Neuronal stem cell (in vitro differentiated cells): ENCODE results near the gene GRM8.

Experiments used
- DNase-seq: peaks from one replicate; pipeline ENCODE4 v3.0.0-alpha.2; 2013; ENCODE audit warnings: low spot score
- H2AFZ ChIP-seq: one replicate; pipeline ENCODE4 v1.6.1; 2013; ENCODE audit warnings: mild to moderate bottlenecking, low read length, inconsistent platforms
- H2AK5ac ChIP-seq: 2 replicates; pipeline ENCODE4 v1.6.1; 2013; ENCODE audit warnings: low read depth, mild to moderate bottlenecking, inconsistent platforms, low read length, moderate library complexity, mixed read lengths
- H2BK120ac ChIP-seq: 2 replicates; pipeline ENCODE4 v1.6.1; 2013; ENCODE audit warnings: low read depth, mild to moderate bottlenecking, inconsistent platforms, low read length, moderate library complexity, mixed read lengths
- H2BK12ac ChIP-seq: one replicate; pipeline ENCODE4 v1.6.1; 2013; ENCODE audit warnings: low read length, inconsistent platforms
- H2BK15ac ChIP-seq: 2 replicates; pipeline ENCODE4 v1.6.1; 2013; ENCODE audit warnings: mild to moderate bottlenecking, low read length, inconsistent platforms, mixed read lengths
- H2BK5ac ChIP-seq: one replicate; pipeline ENCODE4 v1.6.1; 2013; ENCODE audit warnings: inconsistent platforms, mild to moderate bottlenecking, low read length, moderate library complexity
- H3K14ac ChIP-seq: one replicate; pipeline ENCODE4 v1.6.1; 2013; ENCODE audit warnings: low read length, inconsistent platforms
- H3K18ac ChIP-seq: 2 replicates; pipeline ENCODE4 v1.6.1; 2013; ENCODE audit warnings: low read length, inconsistent platforms
- H3K23ac ChIP-seq: 2 replicates; pipeline ENCODE4 v1.6.1; 2013; ENCODE audit warnings: low read depth, mild to moderate bottlenecking, mixed read lengths, low read length, inconsistent platforms; ENCODE audit not compliant: poor library complexity
- H3K27ac ChIP-seq: replicated peaks from 3 replicates; pipeline ENCODE4 v1.5.1; 2013; ENCODE audit warnings: low read length, inconsistent platforms
- H3K27me3 ChIP-seq, 3 experiments: 2 replicates each; pipeline ENCODE4 v1.6.1; 2013; ENCODE audit warnings: low read length in 3 of 3, mild to moderate bottlenecking in 2 of 3, inconsistent platforms in 1 of 3, low read depth in 1 of 3, mixed read lengths in 1 of 3, moderate library complexity in 1 of 3; ENCODE audit not compliant: control insufficient read depth in 3 of 3, insufficient read depth in 3 of 3
- H3K36me3 ChIP-seq, 2 donors: replicated peaks in 1 of 2; 2 replicates each; pipeline ENCODE4 v1.6.1; 2013; ENCODE audit warnings: low read length in 2 of 2; ENCODE audit not compliant: control insufficient read depth in 2 of 2, insufficient read depth in 2 of 2
- H3K4ac ChIP-seq: 2 replicates; pipeline ENCODE4 v1.6.1; 2013; ENCODE audit warnings: inconsistent platforms, mild to moderate bottlenecking, low read length, moderate library complexity
- H3K4me1 ChIP-seq, 2 donors: 1 replicate in 1 of 2; 2 replicates in 1 of 2; pipeline ENCODE4 v1.6.1; 2013; ENCODE audit warnings: low read length in 2 of 2, low read depth in 1 of 2; ENCODE audit not compliant: control insufficient read depth in 2 of 2, insufficient read depth in 1 of 2
- H3K4me2 ChIP-seq: one replicate; pipeline ENCODE4 v1.6.1; 2013; ENCODE audit warnings: mild to moderate bottlenecking, low read length, inconsistent platforms; ENCODE audit not compliant: insufficient read depth, poor library complexity, severe bottlenecking
- H3K4me3 ChIP-seq, 2 donors: 2 replicates each; pipeline ENCODE4 v1.5.1; 2013; ENCODE audit warnings: low read length in 2 of 2, mild to moderate bottlenecking in 2 of 2, inconsistent platforms in 1 of 2, moderate library complexity in 1 of 2
- H3K79me1 ChIP-seq: one replicate; pipeline ENCODE4 v1.6.1; 2013; ENCODE audit warnings: low read depth, mild to moderate bottlenecking, inconsistent platforms, low read length, moderate library complexity
- H3K9ac ChIP-seq: one replicate; pipeline ENCODE4 v1.6.1; 2013; ENCODE audit warnings: mild to moderate bottlenecking, low read depth, low read length, inconsistent platforms; ENCODE audit not compliant: poor library complexity
- H3K9me3 ChIP-seq, 2 donors: replicated peaks in 1 of 2; 2 replicates each; pipeline versions ENCODE3 to v1.6.1; 2013; ENCODE audit warnings: low read length in 2 of 2, mild to moderate bottlenecking in 2 of 2, inconsistent platforms in 1 of 2, low read depth in 1 of 2, mixed read lengths in 1 of 2, moderate library complexity in 1 of 2; ENCODE audit not compliant: control insufficient read depth in 2 of 2, insufficient read depth in 1 of 2
- H4K8ac ChIP-seq: one replicate; pipeline ENCODE4 v1.6.1; 2013; ENCODE audit warnings: low read depth, mild to moderate bottlenecking, inconsistent platforms, low read length, moderate library complexity
- H4K91ac ChIP-seq: one replicate; pipeline ENCODE4 v1.6.1; 2013; ENCODE audit warnings: low read length, low read depth, mild to moderate bottlenecking, inconsistent platforms; ENCODE audit not compliant: poor library complexity
- WGBS, 2 donors: extraction: QIAGEN DNeasy Blood & Tissue Kit; methylation state at CpG; one replicate each; pipeline ENCODE4 v1.1.7; 2013; ENCODE audit warnings: missing lambda C conversion rate in 2 of 2, mixed read lengths in 1 of 2; ENCODE audit not compliant: insufficient read length in 2 of 2, insufficient replicate concordance in 1 of 2; ENCODE audit errors: extremely low coverage in 2 of 2; 5-methylcytosine and 5-hydroxymethylcytosine counted together

GRM8 gene

DNA sequence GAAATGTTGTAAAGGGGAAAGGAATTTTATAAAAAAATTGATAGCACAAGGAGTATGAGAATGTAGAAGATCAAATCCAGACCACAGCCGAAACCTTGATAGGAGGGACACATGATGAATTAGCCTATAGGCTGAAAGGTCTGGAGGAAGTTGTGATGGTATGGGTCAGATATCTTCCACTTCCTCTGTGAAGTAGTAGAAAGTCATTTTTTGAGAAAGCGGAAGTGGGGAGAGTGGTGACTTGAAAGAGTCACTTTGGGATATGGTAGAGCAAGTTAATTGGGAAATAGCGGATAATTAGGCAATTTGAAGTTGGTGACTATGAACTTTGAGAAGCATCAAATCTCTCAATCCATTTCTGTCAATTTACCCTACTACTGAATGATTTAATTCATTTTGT is 99.4 kb downstream of the GRM8 start:
- no peak overlapping the region for H3K4ac ChIP-seq
- H4K91ac ChIP-seq, result no peak overlapping the region
- no peak overlapping the region for H2BK15ac ChIP-seq
- no peak overlapping the region for H2BK12ac ChIP-seq
- H2BK120ac ChIP-seq, result no peak overlapping the region
- H3K4me1 ChIP-seq, result no peaks in the 10 kb centered on the region
- no peak overlapping the region for H3K18ac ChIP-seq
- no peak overlapping the region for H2BK5ac ChIP-seq
- no peaks in the 10 kb centered on the region for H3K79me1 ChIP-seq
- no peak overlapping the region for H3K23ac ChIP-seq
- H3K4me2 ChIP-seq, result no peak overlapping the region
- H3K9me3 ChIP-seq, result no peaks in the 10 kb centered on the region
- H4K8ac ChIP-seq, result no peak overlapping the region
- no CpG with 5 or more reads among the region's 3 CpGs for WGBS, 2 donors
- H3K4me3 ChIP-seq, result no peak overlapping the region
- H2AFZ ChIP-seq, result no peak overlapping the region
- H3K9ac ChIP-seq, result no peak overlapping the region
- H3K27me3 ChIP-seq, result no peaks in the 10 kb centered on the region
- H3K14ac ChIP-seq, result no peak overlapping the region
- H3K36me3 ChIP-seq, result no peaks in the 10 kb centered on the region
- H2AK5ac ChIP-seq, result no peak overlapping the region
- H3K27ac ChIP-seq, result no peak overlapping the region
- DNase-seq, result no peak

DNA sequence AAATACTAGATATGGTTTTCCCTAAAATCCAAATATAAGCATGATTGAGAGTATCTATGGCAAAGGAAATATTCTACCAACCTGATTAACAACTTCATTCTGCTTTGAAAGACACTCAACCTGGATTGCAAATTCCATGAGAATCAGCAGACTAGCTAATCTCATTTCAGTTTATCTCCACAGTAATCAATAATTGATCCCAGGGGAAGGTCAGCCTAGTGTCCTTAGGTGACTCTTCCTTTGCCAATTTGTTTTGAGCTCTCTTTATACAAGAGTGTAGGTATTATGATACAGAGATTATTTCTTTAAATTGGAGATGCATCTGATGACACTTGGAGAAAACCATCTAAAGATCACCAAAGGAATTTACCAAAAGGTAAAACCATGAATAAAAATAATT is 100.3 kb downstream of the GRM8 start:
- no peak overlapping the region for H3K14ac ChIP-seq
- H3K9ac ChIP-seq, result no peak overlapping the region
- H2BK12ac ChIP-seq, result no peak overlapping the region
- no peak overlapping the region for H3K27ac ChIP-seq
- H3K9me3 ChIP-seq, result no peaks in the 10 kb centered on the region
- H4K8ac ChIP-seq, result no peak overlapping the region
- H3K4me3 ChIP-seq, result no peak overlapping the region
- H3K4me1 ChIP-seq, result no peaks in the 10 kb centered on the region
- H3K4ac ChIP-seq, result no peak overlapping the region
- H3K27me3 ChIP-seq, result no peaks in the 10 kb centered on the region
- H2BK120ac ChIP-seq, result no peak overlapping the region
- H3K23ac ChIP-seq, result no peak overlapping the region
- no peak overlapping the region for H2AFZ ChIP-seq
- H3K36me3 ChIP-seq, result no peaks in the 10 kb centered on the region
- no peak overlapping the region for H4K91ac ChIP-seq
- no peak overlapping the region for H3K4me2 ChIP-seq
- no peak overlapping the region for H3K18ac ChIP-seq
- no peak for DNase-seq
- H2BK5ac ChIP-seq, result no peak overlapping the region
- H2AK5ac ChIP-seq, result no peak overlapping the region
- H2BK15ac ChIP-seq, result no peak overlapping the region
- no peaks in the 10 kb centered on the region for H3K79me1 ChIP-seq

DNA sequence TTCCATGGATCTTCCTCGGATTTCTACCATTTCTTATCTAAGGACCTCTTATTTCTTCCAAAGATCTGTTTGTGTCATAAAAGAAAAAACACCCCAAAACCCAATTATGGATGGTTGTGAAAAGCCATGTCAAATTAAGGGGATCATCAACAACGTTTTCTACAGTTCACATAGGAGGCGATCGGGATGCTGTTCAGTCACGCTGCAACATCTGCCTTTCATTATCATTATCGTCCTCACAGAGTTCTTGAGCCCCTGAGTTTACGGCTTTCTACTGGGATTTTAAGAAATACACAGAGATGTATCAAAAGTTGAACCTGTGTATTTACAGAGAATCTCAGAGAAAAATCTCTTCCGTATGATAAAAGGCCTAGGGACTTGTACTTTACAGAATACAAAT is 101.4 kb downstream of the GRM8 start:
- Histone ChIP-seq H2AK5ac (no peak overlapping the region), H3K4me3 (no peak overlapping the region)

GRCh38 chr7:127150543-127150942 is 102.2 kb downstream of the GRM8 start:
- H4K8ac ChIP-seq, result no peak overlapping the region
- no peak overlapping the region for H3K4me2 ChIP-seq
- DNase-seq, result no peak
- H3K79me1 ChIP-seq, result no peaks in the 10 kb centered on the region
- H2BK5ac ChIP-seq, result no peak overlapping the region
- H3K27me3 ChIP-seq, result no peaks in the 10 kb centered on the region
- no peak overlapping the region for H3K27ac ChIP-seq
- H3K4me1 ChIP-seq, result no peaks in the 10 kb centered on the region
- no CpG with 5 or more reads among the region's 2 CpGs for WGBS, 2 donors
- no peak overlapping the region for H2AK5ac ChIP-seq
- no peak overlapping the region for H3K4ac ChIP-seq
- no peaks in the 10 kb centered on the region for H3K9me3 ChIP-seq
- H2AFZ ChIP-seq, result no peak overlapping the region
- H4K91ac ChIP-seq, result no peak overlapping the region
- H2BK120ac ChIP-seq, result no peak overlapping the region
- no peak overlapping the region for H2BK15ac ChIP-seq
- no peak overlapping the region for H2BK12ac ChIP-seq
- H3K9ac ChIP-seq, result no peak overlapping the region
- no peak overlapping the region for H3K18ac ChIP-seq
- no peak overlapping the region for H3K14ac ChIP-seq
- H3K23ac ChIP-seq, result no peak overlapping the region
- H3K36me3 ChIP-seq, result no peaks in the 10 kb centered on the region
- H3K4me3 ChIP-seq, result no peak overlapping the region

More for the DNA sequence above, 101.4 kb downstream of the GRM8 start:
- Histone ChIP-seq H2BK5ac (no peak overlapping the region), H4K8ac (no peak overlapping the region), H3K36me3 (no peaks in the 10 kb centered on the region), H3K4me1 (no peaks in the 10 kb centered on the region), H2BK15ac (no peak overlapping the region), H3K4me2 (no peak overlapping the region), H2BK120ac (no peak overlapping the region), H3K23ac (no peak overlapping the region), H2AFZ (no peak overlapping the region), H3K27me3 (no peaks in the 10 kb centered on the region), H3K9me3 (no peaks in the 10 kb centered on the region), H3K27ac (no peak overlapping the region), H3K4ac (no peak overlapping the region), H2BK12ac (no peak overlapping the region), H3K14ac (no peak overlapping the region), H3K9ac (no peak overlapping the region), H3K79me1 (no peaks in the 10 kb centered on the region), H4K91ac (no peak overlapping the region), H3K18ac (no peak overlapping the region)
- WGBS, 2 donors, result no CpG with 5 or more reads among the region's 8 CpGs
- no peak for DNase-seq
